ENCODE results near the gene BSCL2.

- TF ChIP-seq CTCF (IDR thresholded peaks at IDR 0.05) (no peak), TEAD4 (CRISPR knock-in tag; IDR thresholded peaks at IDR 0.05) (no peak), ZNF263 (CRISPR knock-in tag; IDR thresholded peaks at IDR 0.05; ENCODE audit: low read depth) (no peak)
Measured at GRCh38 chr11:62709247-62710000, 2.2 kb upstream of the BSCL2 start.
